ENCODE data around the gene NAP1L5.
A peak's percentile ranks its signal among the peaks of the same experiment; 100 is the strongest.

The NAP1L5 gene

DNA sequence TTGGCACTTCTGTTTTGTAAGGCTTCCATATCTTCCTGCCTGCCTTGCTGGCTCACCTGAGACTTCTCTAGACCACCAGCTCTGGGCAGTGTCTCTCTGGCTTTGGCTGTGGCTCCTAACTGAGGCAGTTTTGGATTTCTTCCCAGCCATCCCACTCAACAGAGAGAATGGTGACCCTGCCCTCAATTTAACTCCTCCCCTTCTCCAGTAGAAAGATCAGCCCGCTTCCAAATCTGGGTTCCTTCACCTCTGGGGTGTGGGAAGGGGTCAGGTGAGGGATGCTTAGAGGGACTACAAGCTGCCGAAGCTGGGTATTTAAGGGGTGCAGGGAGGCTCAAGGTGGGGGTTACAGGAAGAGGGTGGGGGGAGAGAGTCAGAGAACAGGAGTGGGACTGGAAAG, 23.7 kb downstream of the NAP1L5 start:
- peaks cover 17 to 48% of the 10 kb centered on the region in 2 donors for H3K36me3 ChIP-seq (ENCODE audit: control insufficient read depth in 1 of 2, insufficient read depth in 2 of 2, low read length in 2 of 2)
- no peaks in the 10 kb centered on the region for H3K4me1 ChIP-seq (ENCODE audit: control insufficient read depth in 1 of 2, insufficient read depth in 2 of 2, low read length in 2 of 2)
- no peaks in the 10 kb centered on the region for H3K9me3 ChIP-seq (ENCODE audit: control insufficient read depth in 1 of 2, low read length in 2 of 2)
- H3K9ac ChIP-seq (ENCODE audit: low read depth in 1 of 2, low read length in 2 of 2): no peak overlapping the region
- no peak overlapping the region for H3K27ac ChIP-seq (ENCODE audit: low read depth, low read length)
- no peak overlapping the region for H3K4me3 ChIP-seq (ENCODE audit: low read depth in 1 of 2, low read length in 2 of 2)
- no peaks in the 10 kb centered on the region for H3K27me3 ChIP-seq (ENCODE audit: control insufficient read depth in 1 of 2, insufficient read depth in 2 of 2, low read length in 2 of 2)

- peaks cover 16 to 39% of the 10 kb centered on the region in 2 donors for H3K36me3 ChIP-seq (ENCODE audit: control insufficient read depth in 1 of 2, insufficient read depth in 2 of 2, low read length in 2 of 2)
- no peaks in the 10 kb centered on the region for H3K9me3 ChIP-seq (ENCODE audit: control insufficient read depth in 1 of 2, low read length in 2 of 2)
- H3K27me3 ChIP-seq (ENCODE audit: control insufficient read depth in 1 of 2, insufficient read depth in 2 of 2, low read length in 2 of 2): no peaks in the 10 kb centered on the region
- H3K9ac ChIP-seq (ENCODE audit: low read depth in 1 of 2, low read length in 2 of 2): no peak overlapping the region
- no peak overlapping the region for H3K27ac ChIP-seq (ENCODE audit: low read depth, low read length)
- H3K4me1 ChIP-seq (ENCODE audit: control insufficient read depth in 1 of 2, insufficient read depth in 2 of 2, low read length in 2 of 2): no peaks in the 10 kb centered on the region
- no peak overlapping the region for H3K4me3 ChIP-seq (ENCODE audit: low read depth in 1 of 2, low read length in 2 of 2)
These were observed 24.6 kb downstream of the NAP1L5 start for GRCh38 chr4:88672987-88673386.

DNA sequence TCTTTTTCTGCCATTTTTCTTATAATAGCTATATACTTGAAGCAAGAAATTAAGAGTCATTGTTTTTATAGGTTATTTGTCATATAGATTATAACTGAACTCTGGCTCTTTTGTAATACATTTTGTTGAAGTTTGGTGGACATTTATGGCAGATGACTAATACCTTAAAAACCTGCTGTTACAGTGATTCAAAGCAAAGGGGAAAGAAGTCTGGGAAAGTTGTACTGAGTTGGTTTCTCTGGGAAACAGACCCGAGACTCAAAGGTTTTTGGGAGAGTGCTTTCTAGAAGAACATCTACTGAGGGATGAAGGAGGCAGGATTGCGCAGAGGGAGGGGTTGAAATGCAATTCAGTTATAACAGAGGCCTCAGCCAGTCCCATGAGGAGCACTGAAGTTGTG, 35.9 kb downstream of the NAP1L5 start:
- Histone ChIP-seq H3K27ac (ENCODE audit: low read depth, low read length) (no peak overlapping the region), H3K36me3 (ENCODE audit: control insufficient read depth in 1 of 2, insufficient read depth in 2 of 2, low read length in 2 of 2) (peaks cover 4 to 14% of the 10 kb centered on the region in 2 donors), H3K9me3 (ENCODE audit: control insufficient read depth in 1 of 2, low read length in 2 of 2) (no peaks in the 10 kb centered on the region), H3K4me1 (ENCODE audit: control insufficient read depth in 1 of 2, insufficient read depth in 2 of 2, low read length in 2 of 2) (peaks cover 0 to 4% of the 10 kb centered on the region in 2 donors), H3K27me3 (ENCODE audit: control insufficient read depth in 1 of 2, insufficient read depth in 2 of 2, low read length in 2 of 2) (no peaks in the 10 kb centered on the region), H3K4me3 (ENCODE audit: low read depth in 1 of 2, low read length in 2 of 2) (no peak overlapping the region), H3K9ac (ENCODE audit: low read depth in 1 of 2, low read length in 2 of 2) (no peak overlapping the region)

DNA sequence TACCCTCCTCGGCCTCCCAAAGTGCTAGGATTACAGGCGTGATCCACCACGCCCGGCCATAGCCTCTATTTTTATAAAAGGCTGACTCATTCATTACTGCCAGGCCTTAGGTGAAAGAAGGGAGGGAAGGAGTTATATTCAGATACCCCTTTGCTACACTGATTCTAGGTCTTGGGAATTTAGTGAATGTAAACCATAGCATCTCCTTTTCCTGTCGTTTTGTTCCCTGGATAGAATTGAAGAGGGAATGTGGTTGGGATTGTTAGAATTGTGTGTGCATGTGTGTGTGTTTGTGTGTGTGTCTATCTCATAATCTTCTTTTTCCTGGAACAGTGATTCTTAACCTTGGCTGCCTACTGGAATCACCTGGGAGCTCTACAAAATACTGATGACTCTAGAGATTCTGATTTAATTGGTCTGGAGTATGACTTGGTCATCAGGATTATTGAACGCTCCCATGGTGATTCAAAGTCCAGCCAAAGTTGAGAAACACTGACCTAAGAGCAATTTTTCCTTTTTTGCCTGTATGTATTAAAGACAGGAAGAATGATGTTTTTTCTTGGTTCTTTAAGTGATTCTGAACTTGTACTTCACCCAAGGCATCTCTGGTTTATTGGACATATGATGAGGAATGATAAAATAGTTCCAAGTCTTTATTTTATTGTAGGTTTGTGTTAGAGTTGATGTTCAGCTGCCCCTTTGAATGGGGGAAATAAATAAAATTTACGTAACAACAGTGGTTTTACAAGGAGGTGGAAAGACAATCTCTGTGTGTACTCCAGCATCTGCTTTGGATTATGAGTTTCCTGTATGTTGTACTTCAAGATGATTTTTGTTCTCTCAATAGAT, 37.0 kb downstream of the NAP1L5 start:
- H3K36me3 ChIP-seq (ENCODE audit: control insufficient read depth in 1 of 2, insufficient read depth in 2 of 2, low read length in 2 of 2): peaks cover 7 to 19% of the 10 kb centered on the region in 2 donors

DNA sequence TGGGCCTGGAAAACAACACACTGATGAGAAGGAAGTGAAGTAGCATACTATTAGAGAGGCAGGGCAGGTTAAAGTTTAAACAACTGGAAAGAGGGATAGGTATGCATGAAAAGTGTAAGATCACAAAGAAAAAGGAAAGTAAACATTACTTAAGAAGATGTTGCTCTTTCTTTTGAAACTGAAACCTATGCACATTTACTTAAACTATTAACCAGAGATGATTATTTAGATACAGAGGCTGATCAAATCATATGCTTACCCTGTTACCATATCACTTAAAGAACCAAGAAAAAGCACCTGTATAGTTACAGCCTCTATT, 37.8 kb downstream of the NAP1L5 start:
- peaks cover 0 to 4% of the 10 kb centered on the region in 2 donors for H3K4me1 ChIP-seq (ENCODE audit: control insufficient read depth in 1 of 2, insufficient read depth in 2 of 2, low read length in 2 of 2)
- H3K27me3 ChIP-seq (ENCODE audit: control insufficient read depth in 1 of 2, insufficient read depth in 2 of 2, low read length in 2 of 2): no peaks in the 10 kb centered on the region
- H3K4me3 ChIP-seq (ENCODE audit: low read depth in 1 of 2, low read length in 2 of 2): no peak overlapping the region
- no peak overlapping the region for H3K9ac ChIP-seq (ENCODE audit: low read depth in 1 of 2, low read length in 2 of 2)
- no peaks in the 10 kb centered on the region for H3K9me3 ChIP-seq (ENCODE audit: control insufficient read depth in 1 of 2, low read length in 2 of 2)
- H3K27ac ChIP-seq (ENCODE audit: low read depth, low read length): peak overlapping the region; percentile 24
- peaks cover 15 to 22% of the 10 kb centered on the region in 2 donors for H3K36me3 ChIP-seq (ENCODE audit: control insufficient read depth in 1 of 2, insufficient read depth in 2 of 2, low read length in 2 of 2)

More for the DNA sequence above, 37.0 kb downstream of the NAP1L5 start:
- Histone ChIP-seq H3K9ac (ENCODE audit: low read depth in 1 of 2, low read length in 2 of 2) (no peak overlapping the region), H3K4me3 (ENCODE audit: low read depth in 1 of 2, low read length in 2 of 2) (no peak overlapping the region), H3K27me3 (ENCODE audit: control insufficient read depth in 1 of 2, insufficient read depth in 2 of 2, low read length in 2 of 2) (no peaks in the 10 kb centered on the region), H3K9me3 (ENCODE audit: control insufficient read depth in 1 of 2, low read length in 2 of 2) (no peaks in the 10 kb centered on the region), H3K27ac (ENCODE audit: low read depth, low read length) (no peak overlapping the region), H3K4me1 (ENCODE audit: control insufficient read depth in 1 of 2, insufficient read depth in 2 of 2, low read length in 2 of 2) (peaks cover 0 to 4% of the 10 kb centered on the region in 2 donors)

DNA sequence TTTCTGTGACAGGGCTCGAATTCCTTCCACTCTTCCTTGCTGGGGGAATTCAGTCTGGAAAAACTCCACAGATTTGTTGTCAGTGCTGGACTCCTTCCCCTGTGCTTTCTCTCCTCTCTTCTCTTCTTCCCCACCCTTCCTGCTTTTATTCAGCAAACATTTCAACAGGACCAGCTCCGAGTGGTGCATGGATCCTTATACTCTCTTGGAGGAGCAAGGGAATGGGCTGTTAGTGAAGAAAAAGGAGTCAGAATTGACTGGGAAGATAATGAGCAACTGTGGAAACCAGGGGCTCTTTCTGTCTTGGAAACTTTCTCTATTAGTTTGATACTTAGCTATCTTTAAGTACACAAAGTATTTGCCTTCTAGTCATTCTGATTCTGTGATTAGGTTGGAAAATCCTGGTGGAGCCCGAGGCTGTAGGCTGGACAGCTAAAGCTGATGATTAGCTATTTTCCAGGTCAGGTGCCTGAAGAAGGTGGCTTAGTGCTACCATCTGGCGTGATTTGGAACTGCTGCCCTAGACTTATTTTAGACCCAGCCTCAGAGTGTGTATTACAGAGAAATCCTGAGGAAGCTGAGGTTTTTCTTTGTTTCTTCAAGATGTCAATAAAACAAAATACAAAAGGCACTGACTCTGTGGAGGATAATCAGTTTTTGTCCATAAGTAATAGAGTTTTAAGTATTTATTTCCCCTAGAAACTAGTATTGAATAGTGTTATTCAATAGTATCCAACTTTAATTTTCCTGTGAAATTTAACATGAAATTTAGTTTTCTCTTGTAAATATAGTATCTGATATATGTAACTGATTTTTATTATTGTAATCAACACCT, 38.4 kb downstream of the NAP1L5 start:
- no peaks in the 10 kb centered on the region for H3K27me3 ChIP-seq (ENCODE audit: control insufficient read depth in 1 of 2, insufficient read depth in 2 of 2, low read length in 2 of 2)
- no peak overlapping the region for H3K27ac ChIP-seq (ENCODE audit: low read depth, low read length)
- H3K9me3 ChIP-seq (ENCODE audit: control insufficient read depth in 1 of 2, low read length in 2 of 2): no peaks in the 10 kb centered on the region
- peaks cover 0 to 4% of the 10 kb centered on the region in 2 donors for H3K4me1 ChIP-seq (ENCODE audit: control insufficient read depth in 1 of 2, insufficient read depth in 2 of 2, low read length in 2 of 2)
- H3K4me3 ChIP-seq (ENCODE audit: low read depth in 1 of 2, low read length in 2 of 2): no peak overlapping the region
- peaks cover 16 to 23% of the 10 kb centered on the region in 2 donors for H3K36me3 ChIP-seq (ENCODE audit: control insufficient read depth in 1 of 2, insufficient read depth in 2 of 2, low read length in 2 of 2)
- no peak overlapping the region for H3K9ac ChIP-seq (ENCODE audit: low read depth in 1 of 2, low read length in 2 of 2)

- no peak overlapping the region for H3K9ac ChIP-seq (ENCODE audit: low read depth in 1 of 2, low read length in 2 of 2)
- H3K4me3 ChIP-seq (ENCODE audit: low read depth in 1 of 2, low read length in 2 of 2): no peak overlapping the region
- no peak overlapping the region for H3K27ac ChIP-seq (ENCODE audit: low read depth, low read length)
- no peaks in the 10 kb centered on the region for H3K9me3 ChIP-seq (ENCODE audit: control insufficient read depth in 1 of 2, low read length in 2 of 2)
- no peaks in the 10 kb centered on the region for H3K27me3 ChIP-seq (ENCODE audit: control insufficient read depth in 1 of 2, insufficient read depth in 2 of 2, low read length in 2 of 2)
- H3K36me3 ChIP-seq (ENCODE audit: control insufficient read depth in 1 of 2, insufficient read depth in 2 of 2, low read length in 2 of 2): peaks cover 19 to 28% of the 10 kb centered on the region in 2 donors
- H3K4me1 ChIP-seq (ENCODE audit: control insufficient read depth in 1 of 2, insufficient read depth in 2 of 2, low read length in 2 of 2): peaks cover 0 to 4% of the 10 kb centered on the region in 2 donors
These were observed 42.4 kb downstream of the NAP1L5 start for GRCh38 chr4:88655226-88655625.

DNA sequence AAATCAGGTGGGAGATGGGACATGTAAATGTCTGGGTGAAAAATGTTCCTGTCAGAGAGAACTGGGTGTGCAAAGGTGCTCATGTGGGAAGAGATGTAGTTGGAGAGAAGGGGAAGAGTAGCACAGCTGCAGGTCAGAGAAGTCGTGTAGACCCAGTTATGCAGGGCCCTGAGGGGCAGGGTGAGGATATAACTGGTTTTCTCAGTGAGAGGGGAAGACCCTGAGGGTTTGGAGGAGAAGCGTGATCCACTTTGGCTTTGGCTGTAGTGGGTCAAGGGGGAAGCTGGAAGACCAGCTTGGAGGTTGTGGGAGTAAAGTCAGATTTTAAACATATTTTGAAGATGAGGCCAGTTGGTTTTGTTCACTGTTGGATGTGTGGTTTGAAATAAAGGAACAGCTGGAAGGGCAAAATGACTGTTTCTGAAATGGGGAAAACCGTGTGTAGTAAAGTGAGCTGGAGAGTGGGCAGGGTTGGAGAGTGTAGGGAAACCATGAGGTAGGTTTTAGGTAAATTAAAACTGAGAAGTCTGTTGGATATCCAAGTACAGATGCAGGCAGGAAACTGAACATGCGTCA, 44.2 kb downstream of the NAP1L5 start:
- no peaks in the 10 kb centered on the region for H3K9me3 ChIP-seq (ENCODE audit: control insufficient read depth in 1 of 2, low read length in 2 of 2)
- H3K4me3 ChIP-seq (ENCODE audit: low read depth in 1 of 2, low read length in 2 of 2): no peak overlapping the region
- H3K4me1 ChIP-seq (ENCODE audit: control insufficient read depth in 1 of 2, insufficient read depth in 2 of 2, low read length in 2 of 2): no peaks in the 10 kb centered on the region
- H3K36me3 ChIP-seq (ENCODE audit: control insufficient read depth in 1 of 2, insufficient read depth in 2 of 2, low read length in 2 of 2): peaks cover 19 to 28% of the 10 kb centered on the region in 2 donors
- H3K9ac ChIP-seq (ENCODE audit: low read depth in 1 of 2, low read length in 2 of 2): no peak overlapping the region
- no peak overlapping the region for H3K27ac ChIP-seq (ENCODE audit: low read depth, low read length)
- H3K27me3 ChIP-seq (ENCODE audit: control insufficient read depth in 1 of 2, insufficient read depth in 2 of 2, low read length in 2 of 2): no peaks in the 10 kb centered on the region

DNA sequence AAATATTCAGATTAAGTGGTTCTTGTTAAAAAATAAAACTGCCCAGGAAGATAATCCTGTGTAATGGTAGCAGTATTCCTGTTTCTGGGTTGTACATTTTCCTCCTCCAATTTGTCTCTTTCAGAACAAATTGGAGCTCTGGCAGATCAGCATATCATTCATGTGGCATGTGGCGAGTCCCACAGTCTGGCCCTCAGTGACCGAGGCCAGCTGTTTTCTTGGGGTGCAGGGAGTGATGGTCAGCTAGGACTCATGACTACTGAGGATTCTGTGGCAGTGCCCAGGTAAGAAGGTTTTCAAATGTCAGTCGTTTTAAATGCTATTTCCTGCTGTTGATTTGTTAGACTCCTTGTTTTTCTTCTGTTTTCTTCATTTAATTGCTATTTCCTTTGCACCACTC, 47.9 kb downstream of the NAP1L5 start:
- Histone ChIP-seq H3K4me3 (ENCODE audit: low read depth in 1 of 2, low read length in 2 of 2) (no peak overlapping the region), H3K27ac (ENCODE audit: low read depth, low read length) (no peak overlapping the region), H3K36me3 (ENCODE audit: control insufficient read depth in 1 of 2, insufficient read depth in 2 of 2, low read length in 2 of 2) (peaks cover 5 to 7% of the 10 kb centered on the region in 2 donors), H3K27me3 (ENCODE audit: control insufficient read depth in 1 of 2, insufficient read depth in 2 of 2, low read length in 2 of 2) (no peaks in the 10 kb centered on the region), H3K9me3 (ENCODE audit: control insufficient read depth in 1 of 2, low read length in 2 of 2) (no peaks in the 10 kb centered on the region), H3K9ac (ENCODE audit: low read depth in 1 of 2, low read length in 2 of 2) (no peak overlapping the region), H3K4me1 (ENCODE audit: control insufficient read depth in 1 of 2, insufficient read depth in 2 of 2, low read length in 2 of 2) (no peaks in the 10 kb centered on the region)
